Activated CD8-positive, alpha-beta T cell treated with anti-CD3 and anti-CD28 coated beads for 36 hours (primary cell): Measurements from ENCODE around the gene UBR3. TPM values are rescaled to one million over a fixed set of nuclear protein-coding genes. Genes with fewer than 3 reads are reported as not detected.
"Not testable (repeated sequence)": the region's sequence is repeated elsewhere in the genome, so short reads cannot be mapped to it uniquely, and the experiment has no call there.

Source experiments
- ATAC-seq: fragments of 200-7000 bp; cut with Tn5 transposase; one replicate; pipeline ENCODE4 v1.10.0; 2021; ENCODE audit warnings: mild to moderate bottlenecking, moderate library complexity
- CTCF ChIA-PET: fragments of 350-600 bp; sonication (Branson Sonifier 250); formaldehyde crosslinking; loops from one replicate; lab custom pipeline; 2021; ENCODE audit warnings: antibody characterized with exemption; lab: Charles Lee
- POLR2A ChIA-PET: fragments of 350-600 bp; sonication (Branson Sonifier 250); formaldehyde crosslinking; loops from one replicate; lab custom pipeline; 2021; ENCODE audit warnings: antibody characterized with exemption; lab: Charles Lee
- DNase-seq: peaks from one replicate; pipeline ENCODE4 v3.0.0-alpha.2; 2020
- H3K27ac Mint-ChIP-seq: one replicate; pipeline ENCODE4 v1.8.0; 2021; ENCODE audit warnings: mild to moderate bottlenecking, mixed read lengths
- H3K27me3 Mint-ChIP-seq: one replicate; pipeline ENCODE4 v1.8.0; 2021; ENCODE audit warnings: mixed read lengths
- H3K36me3 Mint-ChIP-seq: one replicate; pipeline ENCODE4 v1.8.0; 2021; ENCODE audit warnings: low read depth, mixed read lengths
- H3K4me1 Mint-ChIP-seq: one replicate; pipeline ENCODE4 v1.8.0; 2021; ENCODE audit warnings: low read depth, mixed read lengths
- H3K4me3 Mint-ChIP-seq: one replicate; pipeline ENCODE4 v1.8.0; 2021; ENCODE audit warnings: mild to moderate bottlenecking, moderate library complexity, mixed read lengths
- H3K9me3 Mint-ChIP-seq: one replicate; pipeline ENCODE4 v1.8.0; 2021; ENCODE audit warnings: mixed read lengths
- CTCF ChIP-seq: fragments of 200-600 bp; IDR thresholded peaks from one replicate; pipeline ENCODE4 v1.8.0; 2022; ENCODE audit warnings: antibody characterized with exemption, mild to moderate bottlenecking
- intact Hi-C: fragments of 100-400 bp; cut with micrococcal nuclease; formaldehyde crosslinking; loops from one replicate; pipeline ENCODE4 v1.10.0; 2022
- total RNA-seq, 2 experiments: library from RNA; stranded (reverse); gene quantifications; one replicate each; pipeline ENCODE4 v1.2.3, GENCODE V29; 2021

The UBR3 gene
- total RNA-seq, 2 experiments from 2014 or later, result 14.0 to 15.7 TPM

- CTCF ChIA-PET, result interaction anchor here (1.9 kb wide), 1 partner anchor 13 kb away, joined by 4 read pairs; no protein-coding TSS in a partner anchor
- Mint-ChIP-seq H3K27me3 (no peaks in the 10 kb centered on the region), H3K36me3 (peaks cover 15% of the 10 kb centered on the region), H3K27ac (no peak overlapping the region), H3K4me3 (no peak overlapping the region), H3K9me3 (no peaks in the 10 kb centered on the region), H3K4me1 (peaks cover 35% of the 10 kb centered on the region)
- intact Hi-C loops, result no loop called here
- POLR2A ChIA-PET, result interaction anchor here (0.5 kb wide), 1 partner anchor 190 kb away, joined by 3 read pairs; no protein-coding TSS in a partner anchor
- no peak for ATAC-seq
- TF ChIP-seq CTCF, result no peak
- no peak for DNase-seq
These were observed 13.5 kb downstream of the UBR3 start for GRCh38 chr2:169840747-169841142.

GRCh38 chr2:169841625-169842024 lies 14.4 kb downstream of the UBR3 start:
- intact Hi-C loops, DNase-seq, H3K27ac Mint-ChIP-seq, H3K4me3 Mint-ChIP-seq, ATAC-seq, POLR2A ChIA-PET, H3K27me3 Mint-ChIP-seq, H3K9me3 Mint-ChIP-seq: not testable (repeated sequence)
- peaks cover 38% of the 10 kb centered on the region for H3K4me1 Mint-ChIP-seq
- CTCF ChIA-PET, result interaction anchor here (1.9 kb wide), 1 partner anchor 13 kb away, joined by 4 read pairs; no protein-coding TSS in a partner anchor
- H3K36me3 Mint-ChIP-seq, result peaks cover 15% of the 10 kb centered on the region

- intact Hi-C loops, result no loop called here
- peaks cover 46% of the 10 kb centered on the region for H3K4me1 Mint-ChIP-seq
- no peaks in the 10 kb centered on the region for H3K27me3 Mint-ChIP-seq
- no peak for TF ChIP-seq CTCF
- ChIA-PET CTCF (interaction anchor here (1.0 to 1.3 kb wide), 2 partner anchors 11 to 21 kb away, joined by 3 to 4 read pairs; partner anchors contain the start of gene METTL5), POLR2A (no interaction called here)
- no peak for DNase-seq
- H3K9me3 Mint-ChIP-seq, result peaks cover 4% of the 10 kb centered on the region
- H3K36me3 Mint-ChIP-seq, result peaks cover 24% of the 10 kb centered on the region
- no peak overlapping the region for H3K4me3 Mint-ChIP-seq
- no peak overlapping the region for H3K27ac Mint-ChIP-seq
- no peak for ATAC-seq
These were observed 17.8 kb downstream of the UBR3 start for GRCh38 chr2:169845016-169845415.

- CTCF ChIA-PET, result interaction anchor here (0.6 to 1.0 kb wide), 2 partner anchors 10 to 58 kb away, joined by 3 read pairs; no protein-coding TSS in a partner anchor
- H3K9me3 Mint-ChIP-seq, POLR2A ChIA-PET, H3K27ac Mint-ChIP-seq, ATAC-seq, H3K4me3 Mint-ChIP-seq, DNase-seq, intact Hi-C loops, H3K27me3 Mint-ChIP-seq: not testable (repeated sequence)
- Mint-ChIP-seq H3K36me3 (peaks cover 25% of the 10 kb centered on the region), H3K4me1 (peaks cover 43% of the 10 kb centered on the region)
These were observed 21.9 kb downstream of the UBR3 start for GRCh38 chr2:169848959-169849693.

GRCh38 chr2:169849710-169850109 lies 22.5 kb downstream of the UBR3 start:
- Mint-ChIP-seq H3K4me1 (peaks cover 42% of the 10 kb centered on the region), H3K27me3 (no peaks in the 10 kb centered on the region), H3K27ac (no peak overlapping the region), H3K36me3 (peaks cover 25% of the 10 kb centered on the region), H3K9me3 (peaks cover 4% of the 10 kb centered on the region), H3K4me3 (no peak overlapping the region)
- intact Hi-C loops, result no loop called here
- no peak for TF ChIP-seq CTCF
- ATAC-seq, result no peak
- ChIA-PET CTCF (interaction anchor here (1.0 kb wide), 1 partner anchor 9 kb away, joined by 3 read pairs; no protein-coding TSS in a partner anchor), POLR2A (no interaction called here)
- DNase-seq, result no peak
